ENCODE measurements around the gene NRXN3. TPM values are rescaled to one million over a fixed set of nuclear protein-coding genes. Genes with fewer than 3 reads are reported as not detected.

NRXN3 gene
- total RNA-seq, 1 experiment from 2014 or later: not detected

- Histone ChIP-seq H2AFZ (no peak overlapping the region), H3K36me3 (ENCODE audit: low read depth) (no peaks in the 10 kb centered on the region), H3K4me3 (no peak overlapping the region), H3F3A (ENCODE audit: insufficient read depth, low read depth) (no peaks in the 10 kb centered on the region), H3K27me3 (ENCODE audit: insufficient read depth, low read depth) (no peaks in the 10 kb centered on the region), H3K79me2 (ENCODE audit: low read depth) (no peaks in the 10 kb centered on the region), H3K4me2 (no peak overlapping the region), H3K4me1 (replicated peaks; ENCODE audit: insufficient read depth) (no peaks in the 10 kb centered on the region), H3K27ac (no peak overlapping the region), H3K9me2 (ENCODE audit: insufficient read depth) (no peaks in the 10 kb centered on the region), H4K20me1 (ENCODE audit: insufficient read depth) (no peaks in the 10 kb centered on the region), H3K9me3 (ENCODE audit: insufficient read depth, low read depth) (no peaks in the 10 kb centered on the region)
- ChIA-PET CTCF (interaction anchor here (0.6 to 1.1 kb wide), 2 partner anchors 26 to 1122 kb away, joined by 3 read pairs; no protein-coding TSS in a partner anchor), POLR2A (ENCODE audit: unreplicated experiment) (no interaction called here)
- DNase-seq: no peak
- intact Hi-C loops (cut with micrococcal nuclease; ENCODE audit: unreplicated experiment): loop anchor here (5.0 kb wide), 1 partner anchor 1109 kb away; no protein-coding TSS in a partner anchor
- TF ChIP-seq EZH2 (IDR thresholded peaks at IDR 0.05; ENCODE audit: low read depth) (no peak), CTCF (conservative IDR thresholded peaks at IDR 0.05) (no peak)
- no TSS peak for BruUV-seq (replicated peaks)
Measured at GRCh38 chr14:78933166-78933565, 763.0 kb downstream of the NRXN3 start.

- CTCF ChIA-PET: interaction anchor here (0.6 to 1.2 kb wide), 19 partner anchors 9 to 1917 kb away, joined by 3 to 33 read pairs (median 10); no protein-coding TSS in a partner anchor
- POLR2A ChIA-PET (ENCODE audit: unreplicated experiment): interaction anchor here (0.5 kb wide), 1 partner anchor 35 kb away, joined by 19 read pairs; no protein-coding TSS in a partner anchor
- Histone ChIP-seq H3K4me2 (no peak overlapping the region), H4K20me1 (ENCODE audit: insufficient read depth) (no peaks in the 10 kb centered on the region), H3K4me3 (no peak overlapping the region), H3K79me2 (ENCODE audit: low read depth) (no peaks in the 10 kb centered on the region), H3K36me3 (ENCODE audit: low read depth) (no peaks in the 10 kb centered on the region), H3K9me2 (ENCODE audit: insufficient read depth) (no peaks in the 10 kb centered on the region), H3K27me3 (ENCODE audit: insufficient read depth, low read depth) (no peaks in the 10 kb centered on the region), H3F3A (ENCODE audit: insufficient read depth, low read depth) (no peaks in the 10 kb centered on the region), H3K27ac (no peak overlapping the region), H3K4me1 (replicated peaks; ENCODE audit: insufficient read depth) (no peaks in the 10 kb centered on the region), H2AFZ (no peak overlapping the region), H3K9me3 (ENCODE audit: insufficient read depth, low read depth) (no peaks in the 10 kb centered on the region)
- peak in 1 of 2 experiments; percentile 8 for DNase-seq
- intact Hi-C loops (cut with micrococcal nuclease; ENCODE audit: unreplicated experiment): loop anchor here (5.0 kb wide), 1 partner anchor 1108 kb away; no protein-coding TSS in a partner anchor
- TF ChIP-seq EZH2 (IDR thresholded peaks at IDR 0.05; ENCODE audit: low read depth): no peak
- peak; percentile 85 for TF ChIP-seq CTCF (conservative IDR thresholded peaks at IDR 0.05)
- no TSS peak for BruUV-seq (replicated peaks)
Measured at GRCh38 chr14:78933948-78934524, 763.9 kb downstream of the NRXN3 start.

GRCh38 chr14:78946949-78947348 is 776.8 kb downstream of the NRXN3 start:
- no peaks in the 10 kb centered on the region for H3K9me2 ChIP-seq (ENCODE audit: insufficient read depth)
- H3K36me3 ChIP-seq (ENCODE audit: low read depth): no peaks in the 10 kb centered on the region
- ChIA-PET POLR2A (ENCODE audit: unreplicated experiment) (no interaction called here), CTCF (no interaction called here)
- no peaks in the 10 kb centered on the region for H3K9me3 ChIP-seq (ENCODE audit: insufficient read depth, low read depth)
- H3K27ac ChIP-seq: no peak overlapping the region
- TF ChIP-seq EZH2 (IDR thresholded peaks at IDR 0.05; ENCODE audit: low read depth) (no peak), CTCF (conservative IDR thresholded peaks at IDR 0.05) (no peak)
- no peak overlapping the region for H3K4me2 ChIP-seq
- H4K20me1 ChIP-seq (ENCODE audit: insufficient read depth): no peaks in the 10 kb centered on the region
- intact Hi-C loops (cut with micrococcal nuclease; ENCODE audit: unreplicated experiment): no loop called here
- no peak for DNase-seq
- BruUV-seq (replicated peaks): no TSS peak
- H3K27me3 ChIP-seq (ENCODE audit: insufficient read depth, low read depth): peaks cover 11% of the 10 kb centered on the region; the same call in 1 of the 2 replicates
- H3K79me2 ChIP-seq (ENCODE audit: low read depth): no peaks in the 10 kb centered on the region
- H2AFZ ChIP-seq: no peak overlapping the region
- no peak overlapping the region for H3K4me3 ChIP-seq
- H3F3A ChIP-seq (ENCODE audit: insufficient read depth, low read depth): no peaks in the 10 kb centered on the region
- peaks cover 8% of the 10 kb centered on the region for H3K4me1 ChIP-seq (replicated peaks; ENCODE audit: insufficient read depth)

Measured in PC-9 (cell line).